ENCODE measurements around the gene MAST2. TPM values are rescaled to one million over a fixed set of nuclear protein-coding genes. Genes with fewer than 3 reads are reported as not detected.
"Not testable (repeated sequence)": the region's sequence is repeated elsewhere in the genome, so short reads cannot be mapped to it uniquely, and the experiment has no call there.

MAST2 gene
- total RNA-seq, 1 donor from 2014 or later: 45.2 TPM

DNA sequence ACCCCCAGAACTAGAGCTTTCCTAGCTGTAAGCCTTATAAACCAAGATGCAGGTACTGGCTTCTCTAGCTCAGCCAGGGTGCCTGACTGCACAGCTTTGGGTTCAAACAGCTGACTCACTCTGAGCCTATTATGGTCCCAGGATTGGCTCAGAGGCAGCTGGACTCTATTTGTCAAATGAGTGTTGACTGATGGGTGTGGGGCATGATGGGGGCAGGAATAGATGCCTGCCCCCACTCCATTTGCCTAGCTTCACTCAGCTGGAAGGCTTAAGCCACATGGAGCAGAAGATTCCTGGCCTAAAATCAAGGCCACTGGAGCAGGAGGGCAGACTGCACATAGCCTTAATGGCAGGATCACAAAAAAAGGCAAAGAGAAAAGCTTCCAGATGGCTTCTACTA is 238.6 kb downstream of the MAST2 start:
- DNase-seq (ENCODE audit: low spot score in 2 of 2) (no peak), FAIRE-seq (no peak)

DNA sequence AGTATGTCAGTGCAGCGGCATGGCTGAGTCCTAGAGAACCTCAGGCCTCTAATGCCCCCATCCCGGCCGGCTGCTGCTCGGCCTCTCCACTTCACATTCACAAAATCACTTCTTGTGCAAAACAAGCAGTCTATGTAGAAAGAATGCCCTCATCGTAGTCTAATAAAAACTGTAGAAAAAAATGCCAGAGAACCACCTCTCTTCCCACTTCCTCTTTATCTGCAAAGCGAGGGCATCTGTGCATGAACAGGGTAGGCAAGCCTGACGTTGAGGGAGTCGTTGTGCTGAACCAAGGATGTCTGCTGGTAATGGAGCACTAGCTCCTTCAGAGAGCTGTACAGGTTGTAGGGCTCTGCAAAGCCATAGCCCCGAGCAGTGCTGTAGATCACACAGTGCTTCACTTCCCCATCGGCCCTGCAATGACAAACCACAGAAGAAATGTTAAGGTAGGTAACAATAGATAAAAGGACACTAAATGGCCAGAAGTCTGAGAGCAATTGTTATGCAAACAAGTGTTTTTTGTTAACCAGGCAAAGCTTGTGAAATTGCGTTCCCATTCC is 240.1 kb downstream of the MAST2 start:
- FAIRE-seq: no peak
- DNase-seq (ENCODE audit: low spot score in 2 of 2): no peak

DNA sequence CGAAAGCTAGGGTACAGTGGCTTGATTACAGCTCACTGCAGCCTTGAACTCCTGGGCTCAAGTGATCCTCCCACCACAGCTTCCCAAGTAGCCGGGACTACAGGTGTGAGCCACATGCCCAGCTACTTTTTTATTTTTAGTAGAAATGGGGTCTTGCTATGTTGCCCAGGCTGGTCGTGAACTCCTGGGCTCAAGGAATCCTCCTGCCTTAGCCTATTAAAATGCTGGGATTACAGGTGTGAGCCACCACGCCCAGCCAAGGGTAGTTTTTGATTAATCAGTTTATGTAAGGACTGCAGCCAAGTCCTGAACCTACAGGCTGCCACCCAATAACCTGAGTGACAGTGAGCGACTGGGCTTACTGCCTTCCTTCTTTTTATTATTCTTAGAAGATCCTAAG is 240.7 kb downstream of the MAST2 start:
- DNase-seq (ENCODE audit: low spot score in 2 of 2) (no peak), FAIRE-seq (no peak)

DNA sequence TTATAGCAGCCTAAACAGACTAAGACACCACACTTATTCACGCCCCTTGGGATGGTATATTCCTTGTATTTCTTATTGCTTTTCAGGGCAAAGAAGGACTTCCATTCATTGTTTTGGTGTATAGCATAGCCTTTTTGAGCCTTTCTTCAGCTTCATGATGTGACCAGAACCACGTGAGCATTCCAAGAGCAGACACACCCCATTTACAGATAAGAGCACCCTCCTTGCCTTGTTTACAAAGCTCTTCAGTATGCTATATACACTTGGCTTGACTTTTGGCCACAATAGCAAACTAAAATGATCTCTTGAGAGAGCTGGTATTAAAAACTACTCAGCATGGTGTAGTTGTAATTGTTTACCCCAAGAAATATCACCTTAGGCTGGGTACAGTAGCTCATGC is 250.3 kb downstream of the MAST2 start:
- FAIRE-seq (no peak), DNase-seq (ENCODE audit: low spot score in 2 of 2) (no peak)

DNA sequence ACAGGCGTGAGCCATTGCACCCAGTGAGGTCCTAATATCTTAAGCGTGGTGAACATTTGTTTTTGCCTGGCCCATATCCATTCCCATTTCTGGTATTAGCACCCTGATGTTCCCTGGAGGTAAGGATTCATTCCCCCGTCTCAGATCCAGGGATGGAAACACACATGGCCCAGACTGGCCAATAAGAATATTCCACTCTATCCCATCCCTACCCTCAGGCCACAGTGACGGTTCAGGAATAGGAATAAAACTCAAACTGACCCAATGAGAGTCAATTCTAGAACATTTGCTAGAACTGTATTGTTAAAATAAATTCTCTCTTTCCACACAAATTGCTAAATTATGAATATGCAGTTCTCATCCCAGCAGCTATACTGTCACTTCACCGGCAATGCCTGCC is 252.9 kb downstream of the MAST2 start:
- FAIRE-seq (no peak), DNase-seq (ENCODE audit: low spot score in 2 of 2) (no peak)

DNA sequence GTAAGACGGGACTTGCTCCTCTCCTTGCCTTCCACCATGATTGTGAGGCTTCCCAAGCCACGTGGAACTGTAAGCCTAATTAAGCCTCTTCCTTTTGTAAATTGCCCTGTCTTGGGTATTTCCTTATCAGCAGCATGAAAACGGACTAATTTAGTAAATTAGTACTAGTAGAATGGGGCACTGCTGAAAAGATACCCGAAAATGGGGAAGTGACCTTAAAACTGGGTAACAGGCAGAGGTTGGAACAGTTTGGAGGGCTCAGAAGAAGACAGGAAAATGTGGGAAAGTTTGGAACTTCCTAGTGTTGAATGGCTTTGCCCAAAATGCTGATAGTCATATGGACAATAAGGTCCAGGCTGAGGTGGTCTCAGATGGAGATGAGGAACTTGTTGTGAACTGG is 253.8 kb downstream of the MAST2 start:
- FAIRE-seq; DNase-seq (ENCODE audit: low spot score in 2 of 2): not testable (repeated sequence)

DNA sequence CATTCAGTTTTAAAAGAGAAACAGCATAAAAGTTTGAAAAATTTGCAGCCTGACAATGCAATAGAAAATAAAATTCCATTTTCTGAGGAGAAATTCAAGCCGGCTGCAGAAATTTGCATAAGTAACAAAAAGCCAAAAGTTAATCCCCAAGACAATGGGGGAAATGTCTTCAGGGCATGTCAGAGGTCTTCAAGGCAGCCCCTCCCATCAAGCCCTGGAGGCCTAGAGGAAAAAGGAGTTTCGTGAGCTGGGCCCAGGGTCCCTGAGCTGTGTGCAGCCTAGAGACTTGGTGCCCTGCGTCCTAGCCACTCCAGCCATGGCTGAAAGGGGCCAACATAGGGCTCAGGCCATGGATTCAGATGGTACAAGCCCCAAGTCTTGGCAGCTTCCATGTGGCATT is 254.4 kb downstream of the MAST2 start:
- no peak for DNase-seq (ENCODE audit: low spot score in 2 of 2)

DNA sequence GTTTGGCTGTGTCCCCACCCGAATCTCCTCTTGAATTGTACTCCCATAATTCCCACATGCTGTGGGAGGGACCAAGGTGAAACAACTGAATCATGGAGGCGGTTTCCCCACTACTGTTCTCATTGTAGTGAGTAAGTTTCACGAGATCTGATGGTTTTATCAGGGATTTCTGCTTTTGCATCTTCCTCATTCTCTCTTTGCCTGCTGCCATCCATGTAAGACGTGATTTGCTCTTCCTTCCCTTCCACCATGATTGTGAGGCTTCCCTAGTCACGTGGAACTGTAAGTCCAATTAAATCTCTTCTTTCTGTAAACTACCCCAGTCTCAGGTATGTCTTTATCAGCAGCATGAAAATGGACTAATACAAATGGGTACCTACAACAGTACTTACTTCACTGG is 255.5 kb downstream of the MAST2 start:
- no peak for DNase-seq (ENCODE audit: low spot score in 2 of 2)
- no peak for FAIRE-seq

More for the DNA sequence above, 254.4 kb downstream of the MAST2 start:
- no peak for FAIRE-seq

DNA sequence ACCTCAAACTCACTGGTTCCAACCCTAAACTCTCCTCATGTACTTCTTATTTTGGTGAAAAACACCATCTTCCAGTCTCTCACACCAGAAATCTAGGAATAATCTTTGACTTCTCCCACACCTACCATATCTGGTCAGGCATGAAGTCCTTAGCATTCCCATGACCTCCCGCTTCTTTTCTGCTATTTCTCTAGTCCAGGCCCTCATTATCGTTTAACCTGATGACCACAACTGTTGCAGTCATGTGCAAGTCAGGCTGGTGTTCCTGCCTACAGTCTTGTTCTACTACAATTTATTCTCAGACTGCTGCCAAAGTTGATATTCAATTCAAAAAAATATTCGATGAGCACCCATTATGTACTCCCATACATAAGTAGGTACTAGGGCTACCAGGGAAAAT is 257.7 kb downstream of the MAST2 start:
- DNase-seq (ENCODE audit: low spot score in 2 of 2) (no peak), FAIRE-seq (no peak)

DNA sequence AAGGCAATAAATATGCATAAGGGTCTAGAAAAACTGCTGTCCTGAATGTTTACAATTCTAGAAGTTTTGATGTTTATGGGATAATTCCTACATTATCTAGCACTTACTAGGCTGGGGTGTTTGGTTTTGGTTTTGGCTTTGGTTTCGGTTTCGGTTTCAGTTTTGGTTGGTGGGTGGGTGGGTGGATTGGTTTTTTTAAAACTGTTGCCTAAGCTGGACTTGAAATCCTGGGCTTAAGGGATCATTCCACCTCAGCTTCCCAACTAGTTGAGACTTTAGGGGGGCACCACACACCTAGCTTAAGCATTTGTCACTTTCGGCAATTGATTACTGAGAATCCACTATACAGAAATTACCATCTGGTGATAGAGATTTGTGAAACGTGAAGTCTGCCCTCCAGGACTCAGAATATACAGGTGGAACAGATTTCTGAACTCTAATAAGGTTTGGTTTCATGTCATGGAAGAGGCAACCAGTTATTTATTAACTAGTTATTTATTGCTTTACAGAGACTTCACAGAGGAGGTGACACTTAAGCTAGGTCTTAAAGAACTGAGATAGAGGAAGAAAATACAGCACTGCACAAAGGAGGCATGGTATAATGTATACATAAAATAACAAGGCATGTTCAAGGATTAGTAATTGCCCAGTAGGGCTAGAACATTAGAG is 259.4 kb downstream of the MAST2 start:
- DNase-seq (ENCODE audit: low spot score in 2 of 2) (no peak), FAIRE-seq (no peak)

DNA sequence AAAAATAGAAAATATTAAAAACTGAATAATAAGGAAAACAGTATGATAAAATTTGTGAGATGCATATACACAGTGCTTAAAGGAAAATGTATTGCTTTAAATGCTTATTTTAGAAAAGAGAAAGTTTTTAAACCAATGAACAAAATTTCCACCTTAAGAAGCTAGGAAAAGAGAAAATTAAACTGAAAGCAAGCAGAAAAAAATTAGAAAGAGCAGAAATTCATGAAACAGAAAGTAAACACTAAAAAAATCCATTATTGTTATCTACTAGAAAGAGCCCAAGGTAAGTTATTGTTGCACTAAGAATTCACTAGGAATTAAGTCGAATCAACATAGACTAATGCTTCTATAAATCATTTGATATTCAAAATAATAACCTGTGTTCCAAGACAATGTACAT is 261.3 kb downstream of the MAST2 start:
- no peak for FAIRE-seq
- no peak for DNase-seq (ENCODE audit: low spot score in 2 of 2)

DNA sequence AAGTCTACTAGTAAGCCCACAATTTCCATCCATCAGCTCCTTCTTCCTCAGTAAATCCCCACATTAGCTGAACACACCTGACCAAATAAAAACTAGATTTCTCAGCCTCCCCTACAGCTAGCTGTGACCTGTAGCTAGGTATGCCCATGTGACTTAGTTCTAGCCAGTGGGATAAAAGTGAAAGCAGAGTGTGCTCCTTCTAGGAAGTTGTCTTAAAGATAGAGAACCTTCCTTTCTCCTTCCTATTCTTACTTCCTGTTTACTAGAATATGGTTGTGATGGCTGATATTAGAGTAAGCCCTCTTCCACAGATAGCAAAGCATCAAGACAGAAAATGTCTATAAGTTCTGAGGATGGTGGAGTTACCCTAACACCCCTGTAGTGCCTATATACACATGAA is 262.0 kb downstream of the MAST2 start:
- FAIRE-seq: no peak
- no peak for DNase-seq (ENCODE audit: low spot score in 2 of 2)

DNA sequence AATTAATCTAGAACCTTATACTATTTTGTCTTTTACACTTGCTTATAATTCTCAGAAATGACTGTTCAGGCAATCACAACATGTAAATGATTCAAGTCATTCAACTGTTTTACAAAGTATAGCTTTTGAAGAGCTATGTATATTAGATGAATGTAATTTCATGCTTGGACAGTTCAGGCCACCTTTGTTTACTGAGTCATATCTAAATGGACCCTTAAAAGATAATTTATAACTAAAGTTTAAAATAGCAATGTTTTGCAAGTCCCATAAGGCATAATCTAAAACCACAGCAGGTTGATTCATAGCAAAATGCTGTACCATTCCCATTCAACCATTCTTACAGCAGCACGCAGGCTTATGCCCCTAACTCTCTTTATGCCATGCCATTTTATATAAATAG is 264.2 kb downstream of the MAST2 start:
- DNase-seq (ENCODE audit: low spot score in 2 of 2): no peak
- no peak for FAIRE-seq

DNA sequence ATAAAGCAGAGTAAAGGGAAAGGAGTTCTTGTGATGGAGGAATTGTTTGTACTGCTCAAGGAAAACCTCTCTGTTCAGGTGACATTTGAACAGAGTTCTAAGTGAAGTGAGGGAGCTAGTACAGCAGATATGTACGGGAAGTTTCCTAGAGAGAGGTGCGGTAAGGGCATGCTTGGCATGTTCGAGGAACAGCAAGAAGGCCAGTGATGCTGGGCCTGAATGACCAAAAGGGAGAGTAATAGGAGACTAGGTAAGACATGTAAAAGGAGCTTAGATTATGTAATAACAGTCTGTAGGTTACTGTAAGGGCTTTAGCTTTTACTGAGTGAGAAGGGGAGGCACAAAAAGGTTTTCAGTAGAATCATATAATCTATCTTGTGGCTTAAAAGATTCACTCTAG is 265.1 kb downstream of the MAST2 start:
- no peak for DNase-seq (ENCODE audit: low spot score in 2 of 2)

DNA sequence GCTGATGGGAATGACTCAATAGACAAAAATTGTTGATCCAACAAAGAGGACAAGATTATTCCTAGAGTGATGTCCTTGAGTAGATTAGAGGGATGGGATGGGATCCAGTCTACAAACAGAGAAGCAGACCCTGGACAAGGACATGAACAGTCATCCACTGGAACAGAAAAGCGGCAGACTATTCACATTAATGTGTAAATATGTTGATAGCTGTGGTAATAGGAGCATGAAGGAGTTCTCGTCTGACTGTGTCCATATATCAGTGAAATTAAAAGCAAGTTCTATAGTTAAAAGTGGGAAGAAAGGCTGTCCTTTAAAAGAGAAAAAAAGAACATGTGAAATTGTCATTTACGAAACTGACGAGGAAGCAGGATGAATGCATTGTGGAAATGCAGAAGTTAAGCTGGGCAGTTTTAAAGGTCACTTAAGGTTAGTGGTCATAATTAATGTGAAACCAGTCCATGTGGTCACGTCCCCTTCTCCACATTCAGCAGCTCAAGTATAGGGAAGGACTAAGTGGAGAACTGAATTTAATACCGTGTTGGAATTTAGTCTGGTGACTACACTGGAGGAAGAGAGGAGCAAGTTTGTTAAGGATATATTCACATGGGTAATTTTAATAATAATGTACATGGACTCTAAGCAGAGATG is 266.9 kb downstream of the MAST2 start:
- no peak for FAIRE-seq

More for the DNA sequence above, 265.1 kb downstream of the MAST2 start:
- FAIRE-seq: no peak

DNA sequence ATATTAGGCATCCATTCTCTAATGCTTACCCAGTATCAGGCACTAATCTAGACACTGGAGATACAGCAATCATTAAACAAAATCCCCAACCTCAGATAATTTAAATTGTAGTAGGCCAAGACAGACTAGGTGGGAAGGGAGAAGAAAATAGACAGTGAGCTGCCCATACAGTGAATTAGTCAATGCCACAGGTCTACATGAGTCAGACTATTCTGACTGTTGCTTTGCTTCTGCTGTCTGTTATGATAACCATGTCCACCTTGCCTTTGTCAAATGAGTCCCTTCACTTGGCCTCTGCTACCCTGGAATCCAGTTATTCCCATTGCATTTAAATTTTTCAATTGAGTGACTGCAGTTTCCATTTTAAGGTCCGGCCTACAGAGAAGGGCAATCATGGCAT is 269.6 kb downstream of the MAST2 start:
- FAIRE-seq (no peak), DNase-seq (ENCODE audit: low spot score in 2 of 2) (no peak)

More for the DNA sequence above, 266.9 kb downstream of the MAST2 start:
- no peak for DNase-seq (ENCODE audit: low spot score in 2 of 2)

DNA sequence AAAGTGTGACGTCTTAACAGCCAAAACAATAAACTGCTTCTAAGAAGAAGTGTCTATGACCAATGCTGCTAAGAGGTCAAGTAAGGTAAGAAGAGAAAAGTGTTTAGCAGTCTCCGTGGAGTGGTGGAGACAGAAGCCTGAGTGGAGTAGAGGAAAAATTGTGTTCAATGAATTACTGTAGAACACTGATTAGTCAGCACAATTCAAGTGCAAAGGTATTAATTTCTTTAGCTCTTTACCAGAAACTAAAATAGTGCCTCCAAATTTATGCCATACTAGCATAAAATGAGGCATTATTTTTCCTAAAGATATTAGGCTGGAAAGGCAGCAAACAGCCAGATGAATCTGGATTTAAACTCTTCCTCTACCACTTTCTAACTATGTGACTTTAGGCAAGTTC is 272.9 kb downstream of the MAST2 start:
- FAIRE-seq: no peak

DNA sequence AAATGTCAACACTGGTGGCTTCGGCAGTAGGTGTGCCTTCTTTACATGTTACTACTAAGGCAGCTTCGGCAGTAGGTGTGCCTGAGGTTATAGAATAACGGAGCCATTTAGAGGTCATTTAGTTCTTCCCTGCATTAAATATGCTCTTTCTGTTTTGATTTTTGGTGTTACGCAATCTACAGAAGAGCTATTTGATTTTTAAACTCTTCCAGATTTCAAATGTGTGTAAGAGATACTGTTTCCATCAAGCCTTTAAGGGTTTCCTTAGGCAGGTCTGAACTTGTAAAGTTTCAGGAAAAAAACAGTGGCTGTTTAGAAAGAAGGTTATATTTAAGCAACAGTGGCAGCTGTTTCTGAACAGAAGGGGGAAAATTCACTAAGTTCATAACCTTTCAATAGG is 274.2 kb downstream of the MAST2 start:
- no peak for DNase-seq (ENCODE audit: low spot score in 2 of 2)
- no peak for FAIRE-seq

More for the DNA sequence above, 272.9 kb downstream of the MAST2 start:
- DNase-seq (ENCODE audit: low spot score in 2 of 2): no peak

DNA sequence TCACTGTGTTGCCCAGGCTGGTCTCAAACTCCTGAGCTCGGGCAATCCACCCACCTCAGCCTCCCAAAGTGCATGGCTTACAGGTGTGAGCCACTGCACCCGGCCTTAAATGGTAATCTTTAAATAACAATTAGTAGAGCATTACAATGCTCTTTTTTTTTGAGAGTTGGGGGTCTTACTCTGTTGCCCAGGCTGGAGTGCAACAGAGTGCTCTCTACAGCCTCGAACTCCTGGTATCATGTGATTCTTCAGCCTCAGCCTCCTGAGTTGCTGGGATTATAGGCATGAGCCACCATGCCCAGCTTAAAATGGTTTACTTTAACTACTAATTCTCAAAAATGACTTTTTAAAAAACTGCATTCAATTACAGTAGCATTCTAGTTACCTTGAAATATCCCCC is 276.8 kb downstream of the MAST2 start:
- FAIRE-seq (no peak), DNase-seq (ENCODE audit: low spot score in 2 of 2) (no peak)

DNA sequence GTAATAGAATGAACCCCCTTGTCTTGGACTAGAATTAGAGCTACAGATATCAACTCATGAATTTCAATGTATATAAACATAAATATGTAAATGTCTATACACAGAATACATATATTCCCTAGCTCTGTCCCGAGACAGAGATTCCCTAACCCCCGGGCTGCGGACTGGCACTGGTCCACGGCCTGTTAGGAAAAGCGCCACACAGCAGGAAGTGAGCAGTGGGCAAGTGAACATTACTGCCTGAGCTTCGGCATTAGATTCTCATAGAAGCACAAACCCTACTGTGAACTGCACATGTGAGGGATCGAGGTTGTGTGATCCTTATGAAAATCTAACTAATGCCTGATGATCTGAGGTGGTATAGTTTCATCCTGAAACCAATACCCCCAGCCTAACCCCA is 277.8 kb downstream of the MAST2 start:
- no peak for FAIRE-seq
- DNase-seq (ENCODE audit: low spot score in 2 of 2): no peak

DNA sequence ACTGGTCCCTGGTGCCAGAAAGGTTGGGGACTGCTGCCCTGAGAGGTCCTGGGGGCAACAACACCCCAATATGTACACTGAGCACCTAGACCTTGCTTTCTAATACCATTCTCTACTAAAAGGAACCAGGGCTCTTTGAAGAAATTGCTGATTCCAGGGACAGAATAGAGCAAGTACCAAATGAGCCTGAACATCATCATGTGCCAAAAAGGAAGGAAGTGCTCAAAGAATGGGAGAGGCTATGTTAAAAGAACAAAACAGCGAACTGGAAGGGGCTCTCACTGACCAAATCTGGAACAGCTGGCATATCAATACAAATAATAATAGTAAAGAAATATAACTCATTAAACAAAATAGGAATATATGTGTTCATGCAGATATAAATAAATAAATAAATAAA is 278.2 kb downstream of the MAST2 start:
- FAIRE-seq (no peak), DNase-seq (ENCODE audit: low spot score in 2 of 2) (no peak)

DNA sequence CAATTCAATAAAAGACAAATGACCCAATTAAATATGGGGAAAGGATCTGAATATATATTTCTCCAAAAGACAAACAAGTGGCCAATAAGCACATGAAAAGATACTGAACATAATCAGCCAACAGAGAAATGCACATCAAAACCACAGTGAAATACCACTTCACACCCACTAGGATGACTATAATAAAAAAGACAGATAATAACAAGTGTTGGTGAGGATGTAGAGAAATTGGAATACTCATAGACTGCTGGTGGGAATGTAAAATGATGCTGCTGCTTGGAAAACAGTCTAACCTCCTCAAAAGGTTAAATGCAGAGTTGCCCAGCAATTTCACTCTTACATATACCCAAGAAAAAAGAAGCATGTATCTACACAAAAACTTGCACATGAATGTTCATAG is 280.2 kb downstream of the MAST2 start:
- FAIRE-seq: no peak
- DNase-seq (ENCODE audit: low spot score in 2 of 2): no peak
